Gastrocnemius medialis (tissue), 4 donors: ENCODE results near the gene LRRC2.

Experiments used
- POLR2A ChIP-seq, 2 donors: fragments of 450-650 bp; IDR thresholded peaks; one replicate each; pipeline ENCODE4 v1.6.1; 2017; ENCODE audit warnings: antibody characterized with exemption in 2 of 2, mild to moderate bottlenecking in 2 of 2, moderate library complexity in 2 of 2
- TF ChIP-seq, protein P1 (sequence below), 5 experiments: fragments of 450-650 bp in 3 of 5; fragments of 200-600 bp in 2 of 5; sonication (generic) in 2 of 5; IDR thresholded peaks in 4 of 5; conservative IDR thresholded peaks in 1 of 5; 1 replicate in 4 of 5; 2 replicates in 1 of 5; pipeline ENCODE4 v1.5.1; 2016 to 2019; ENCODE audit warnings: antibody characterized with exemption in 5 of 5, mild to moderate bottlenecking in 3 of 5, moderate library complexity in 3 of 5

DNA sequence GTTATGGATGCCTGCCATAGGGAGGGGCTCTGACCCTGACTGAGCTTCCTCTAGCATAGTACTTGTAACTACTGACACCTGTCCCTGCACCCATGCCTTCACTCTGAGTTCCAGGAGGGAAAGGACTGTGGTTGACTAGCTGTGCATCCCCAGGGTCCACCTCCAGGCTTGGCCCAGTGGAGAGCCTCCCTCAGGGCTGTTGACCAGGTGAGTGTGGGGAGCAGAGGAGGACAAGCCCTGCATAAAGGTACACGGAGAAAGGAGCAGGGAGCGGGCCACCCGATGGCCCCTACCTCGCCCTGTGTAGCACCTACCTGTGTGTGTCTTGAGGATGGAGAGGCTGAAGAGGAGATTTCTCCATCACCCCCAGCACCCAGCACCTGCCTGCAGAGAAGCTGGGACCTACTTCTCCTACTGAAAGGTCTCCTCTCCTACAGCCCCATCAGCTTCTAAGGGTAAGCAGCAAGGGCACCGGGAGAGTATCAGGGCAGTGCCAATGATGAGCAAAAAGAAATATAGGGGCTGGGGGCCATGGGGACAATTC lies 94.7 kb downstream of the LRRC2 start:
- TF ChIP-seq, protein P1, sequence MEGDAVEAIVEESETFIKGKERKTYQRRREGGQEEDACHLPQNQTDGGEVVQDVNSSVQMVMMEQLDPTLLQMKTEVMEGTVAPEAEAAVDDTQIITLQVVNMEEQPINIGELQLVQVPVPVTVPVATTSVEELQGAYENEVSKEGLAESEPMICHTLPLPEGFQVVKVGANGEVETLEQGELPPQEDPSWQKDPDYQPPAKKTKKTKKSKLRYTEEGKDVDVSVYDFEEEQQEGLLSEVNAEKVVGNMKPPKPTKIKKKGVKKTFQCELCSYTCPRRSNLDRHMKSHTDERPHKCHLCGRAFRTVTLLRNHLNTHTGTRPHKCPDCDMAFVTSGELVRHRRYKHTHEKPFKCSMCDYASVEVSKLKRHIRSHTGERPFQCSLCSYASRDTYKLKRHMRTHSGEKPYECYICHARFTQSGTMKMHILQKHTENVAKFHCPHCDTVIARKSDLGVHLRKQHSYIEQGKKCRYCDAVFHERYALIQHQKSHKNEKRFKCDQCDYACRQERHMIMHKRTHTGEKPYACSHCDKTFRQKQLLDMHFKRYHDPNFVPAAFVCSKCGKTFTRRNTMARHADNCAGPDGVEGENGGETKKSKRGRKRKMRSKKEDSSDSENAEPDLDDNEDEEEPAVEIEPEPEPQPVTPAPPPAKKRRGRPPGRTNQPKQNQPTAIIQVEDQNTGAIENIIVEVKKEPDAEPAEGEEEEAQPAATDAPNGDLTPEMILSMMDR (IDR thresholded peaks at IDR 0.05 in 4 of 5, conservative IDR thresholded peaks at IDR 0.05 in 1 of 5): no peak
- TF ChIP-seq POLR2A (IDR thresholded peaks at IDR 0.05): no peak
